Testis (tissue), 3 donors: ENCODE measurements around the gene NIPAL4. TPM values are rescaled to one million over a fixed set of nuclear protein-coding genes. Genes with fewer than 3 reads are reported as not detected.

ENCODE experiments used
- DNase-seq: peaks from one replicate; pipeline ENCODE4 v3.0.0-alpha.2; 2019
- H3K27ac ChIP-seq, 2 donors: fragments of 200-600 bp; sonication (generic); one replicate each; pipeline ENCODE4 v1.5.1; 2019
- H3K27me3 ChIP-seq: fragments of 200-600 bp; sonication (generic); one replicate; pipeline ENCODE4 v1.5.1; 2019
- H3K36me3 ChIP-seq: fragments of 200-600 bp; sonication (generic); one replicate; pipeline ENCODE4 v1.5.1; 2017; ENCODE audit warnings: low read depth; ENCODE audit errors: missing control alignments
- H3K4me1 ChIP-seq: fragments of 200-600 bp; sonication (generic); one replicate; pipeline ENCODE4 v1.5.1; 2019
- H3K4me3 ChIP-seq, 2 donors: fragments of 200-600 bp; sonication (generic); one replicate each; pipeline ENCODE4 v1.5.1; 2017 to 2019
- H3K9me3 ChIP-seq: fragments of 200-600 bp; sonication (generic); one replicate; pipeline ENCODE4 v1.5.1; 2017
- POLR2A ChIP-seq: fragments of 450-650 bp; IDR thresholded peaks from one replicate; pipeline ENCODE4 v1.6.1; 2017; ENCODE audit warnings: antibody characterized with exemption, mild to moderate bottlenecking, moderate library complexity
- WGBS, 2 donors: methylation state at CpG; one replicate each; pipeline ENCODE4 v1.1.5; 2018; 5-methylcytosine and 5-hydroxymethylcytosine counted together
- intact Hi-C: fragments of 100-400 bp; cut with DNase I; formaldehyde crosslinking; loops from one replicate; pipeline ENCODE4 v1.15.1; 2023; ENCODE audit warnings: low total_unique reads
- polyA plus RNA-seq: library from polyadenylated mRNA; stranded (reverse); fragments of 350-450 nt; fragmentation: Illumina TruSeq; extraction: RNeasy Lipid Tissue Mini Kit (QIAGEN cat#74804); gene quantifications from one replicate; pipeline ENCODE4 v1.2.3, GENCODE V29; 2014; ENCODE audit warnings: low read depth, low replicate concordance; ENCODE audit not compliant: insufficient read depth
- total RNA-seq, 2 donors: library from RNA; depleted of rRNA; stranded (reverse); fragments of >200 nt; gene quantifications; one replicate each; pipeline ENCODE4 v1.2.3, GENCODE V29; 2016
- TF ChIP-seq, protein P1 (sequence below), 3 experiments: fragments of 450-650 bp in 2 of 3; fragments of 200-600 bp in 1 of 3; sonication (generic) in 1 of 3; IDR thresholded peaks; one replicate each; pipeline ENCODE4 v1.5.1; 2016 to 2019; ENCODE audit warnings: antibody characterized with exemption in 3 of 3, mild to moderate bottlenecking in 2 of 3, moderate library complexity in 1 of 3

The NIPAL4 gene
- total and polyA plus RNA-seq, 3 donors from 2014 or later, result 0.08 to 0.18 TPM; not detected in 1

GRCh38 chr5:157468293-157468965 is 8.4 kb downstream of the NIPAL4 start:
- H3K4me3 ChIP-seq, result no peak overlapping the region
- no peaks in the 10 kb centered on the region for H3K36me3 ChIP-seq
- no peaks in the 10 kb centered on the region for H3K4me1 ChIP-seq
- H3K9me3 ChIP-seq, result no peaks in the 10 kb centered on the region
- intact Hi-C loops, result loop anchor here (5.0 kb wide), 1 partner anchor 134 kb away; no protein-coding TSS in a partner anchor
- 91 to 94% methylated on average over 13 of the region's 13 CpGs for WGBS, 2 donors
- no peak overlapping the region for H3K27ac ChIP-seq
- TF ChIP-seq POLR2A, result no peak
- TF ChIP-seq, protein P1, sequence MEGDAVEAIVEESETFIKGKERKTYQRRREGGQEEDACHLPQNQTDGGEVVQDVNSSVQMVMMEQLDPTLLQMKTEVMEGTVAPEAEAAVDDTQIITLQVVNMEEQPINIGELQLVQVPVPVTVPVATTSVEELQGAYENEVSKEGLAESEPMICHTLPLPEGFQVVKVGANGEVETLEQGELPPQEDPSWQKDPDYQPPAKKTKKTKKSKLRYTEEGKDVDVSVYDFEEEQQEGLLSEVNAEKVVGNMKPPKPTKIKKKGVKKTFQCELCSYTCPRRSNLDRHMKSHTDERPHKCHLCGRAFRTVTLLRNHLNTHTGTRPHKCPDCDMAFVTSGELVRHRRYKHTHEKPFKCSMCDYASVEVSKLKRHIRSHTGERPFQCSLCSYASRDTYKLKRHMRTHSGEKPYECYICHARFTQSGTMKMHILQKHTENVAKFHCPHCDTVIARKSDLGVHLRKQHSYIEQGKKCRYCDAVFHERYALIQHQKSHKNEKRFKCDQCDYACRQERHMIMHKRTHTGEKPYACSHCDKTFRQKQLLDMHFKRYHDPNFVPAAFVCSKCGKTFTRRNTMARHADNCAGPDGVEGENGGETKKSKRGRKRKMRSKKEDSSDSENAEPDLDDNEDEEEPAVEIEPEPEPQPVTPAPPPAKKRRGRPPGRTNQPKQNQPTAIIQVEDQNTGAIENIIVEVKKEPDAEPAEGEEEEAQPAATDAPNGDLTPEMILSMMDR (IDR thresholded peaks at IDR 0.05), result no peak
- no peak for DNase-seq
- H3K27me3 ChIP-seq, result no peaks in the 10 kb centered on the region

- Histone ChIP-seq H3K9me3 (no peaks in the 10 kb centered on the region), H3K4me3 (no peak overlapping the region), H3K27me3 (no peaks in the 10 kb centered on the region), H3K27ac (no peak overlapping the region), H3K36me3 (no peaks in the 10 kb centered on the region), H3K4me1 (no peaks in the 10 kb centered on the region)
- DNase-seq, result no peak
- WGBS, 2 donors, result 91 to 95% methylated on average over 7 of the region's 7 CpGs
- intact Hi-C loops, result loop anchor here (5.0 kb wide), 1 partner anchor 133 kb away; no protein-coding TSS in a partner anchor
- TF ChIP-seq, protein P1 (IDR thresholded peaks at IDR 0.05), result no peak
- no peak for TF ChIP-seq POLR2A
These were observed 9.1 kb downstream of the NIPAL4 start for GRCh38 chr5:157469073-157469472.

GRCh38 chr5:157469687-157470086 is 9.7 kb downstream of the NIPAL4 start:
- no peaks in the 10 kb centered on the region for H3K9me3 ChIP-seq
- DNase-seq, result no peak
- TF ChIP-seq, protein P1 (IDR thresholded peaks at IDR 0.05), result no peak
- TF ChIP-seq POLR2A, result no peak
- 81 to 89% methylated on average over 7 of the region's 7 CpGs for WGBS, 2 donors
- H3K27ac ChIP-seq, result no peak overlapping the region
- H3K36me3 ChIP-seq, result no peaks in the 10 kb centered on the region
- H3K4me3 ChIP-seq, result no peak overlapping the region
- intact Hi-C loops, result loop anchor here (5.0 to 10.0 kb wide), 2 partner anchors 133 to 145 kb away; no protein-coding TSS in a partner anchor
- no peaks in the 10 kb centered on the region for H3K4me1 ChIP-seq
- H3K27me3 ChIP-seq, result no peaks in the 10 kb centered on the region

GRCh38 chr5:157470631-157471030 is 10.6 kb downstream of the NIPAL4 start:
- Histone ChIP-seq H3K27ac (no peak overlapping the region), H3K4me1 (no peaks in the 10 kb centered on the region), H3K36me3 (no peaks in the 10 kb centered on the region), H3K27me3 (no peaks in the 10 kb centered on the region), H3K4me3 (no peak overlapping the region), H3K9me3 (no peaks in the 10 kb centered on the region)
- WGBS, 2 donors, result 63 to 76% methylated on average over 1 of the region's 1 CpG
- no peak for DNase-seq
- TF ChIP-seq, protein P1 (IDR thresholded peaks at IDR 0.05), result no peak
- TF ChIP-seq POLR2A, result no peak
- intact Hi-C loops, result loop anchor here (10.0 kb wide), 1 partner anchor 146 kb away; no protein-coding TSS in a partner anchor
